ENCODE measurements around the gene FTSJ3. TPM values are rescaled to one million over a fixed set of nuclear protein-coding genes. Genes with fewer than 3 reads are reported as not detected.

Gene FTSJ3
- total and polyA plus RNA-seq, 11 donors = 12.5 to 46.5 (median 25.7) TPM

DNA sequence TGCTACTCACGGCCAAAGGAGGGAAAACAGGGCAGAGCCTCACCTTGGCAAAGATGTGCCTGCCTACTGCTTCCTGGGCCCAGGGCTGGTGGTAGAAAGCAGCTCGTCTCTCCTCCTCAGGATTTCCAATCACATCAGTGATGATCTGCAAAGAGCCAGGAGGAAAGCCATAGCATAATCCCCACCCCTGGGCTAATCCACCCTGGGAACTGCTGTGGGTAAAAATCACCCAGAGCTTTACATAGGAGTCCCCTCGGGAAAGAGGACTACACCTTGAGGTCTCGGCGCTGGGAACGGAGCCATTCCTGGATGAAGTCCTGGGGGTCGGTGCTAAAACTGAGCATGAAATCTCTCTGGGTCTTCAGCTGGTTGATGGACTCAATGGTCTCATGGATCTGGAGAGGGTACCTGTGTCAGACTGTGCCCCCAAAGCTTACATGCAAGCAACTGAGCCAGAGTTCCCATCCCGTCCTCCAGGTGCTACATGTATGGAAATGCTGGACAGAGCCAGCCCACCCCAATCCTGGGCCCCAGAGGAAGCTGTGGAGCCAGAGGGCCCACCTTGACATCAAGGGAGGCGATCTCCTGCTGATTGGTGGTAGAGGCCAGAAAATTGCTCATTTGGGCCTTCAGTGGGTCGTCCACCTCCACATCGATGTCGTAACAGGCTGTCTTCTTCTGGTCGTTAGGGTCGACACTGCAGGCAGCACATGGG lies 5.7 kb upstream of the FTSJ3 start:
- intact Hi-C loops (cut with DNase I) = no loop called here
- Histone ChIP-seq H3K4me1 (peaks cover 3 to 43% (median 23%) of the 10 kb centered on the region in 12 donors), H3K36me3 (peaks cover 0 to 92% (median 84%) of the 10 kb centered on the region in 9 donors), H3K27me3 (no peaks in the 10 kb centered on the region), H3K27ac (no peak overlapping the region), H3K9me3 (no peaks in the 10 kb centered on the region), H3K4me3 (no peak overlapping the region)
- no peak for ATAC-seq
- TF ChIP-seq POLR2A (IDR thresholded peaks at IDR 0.05) = no peak
- TF ChIP-seq, protein P1, sequence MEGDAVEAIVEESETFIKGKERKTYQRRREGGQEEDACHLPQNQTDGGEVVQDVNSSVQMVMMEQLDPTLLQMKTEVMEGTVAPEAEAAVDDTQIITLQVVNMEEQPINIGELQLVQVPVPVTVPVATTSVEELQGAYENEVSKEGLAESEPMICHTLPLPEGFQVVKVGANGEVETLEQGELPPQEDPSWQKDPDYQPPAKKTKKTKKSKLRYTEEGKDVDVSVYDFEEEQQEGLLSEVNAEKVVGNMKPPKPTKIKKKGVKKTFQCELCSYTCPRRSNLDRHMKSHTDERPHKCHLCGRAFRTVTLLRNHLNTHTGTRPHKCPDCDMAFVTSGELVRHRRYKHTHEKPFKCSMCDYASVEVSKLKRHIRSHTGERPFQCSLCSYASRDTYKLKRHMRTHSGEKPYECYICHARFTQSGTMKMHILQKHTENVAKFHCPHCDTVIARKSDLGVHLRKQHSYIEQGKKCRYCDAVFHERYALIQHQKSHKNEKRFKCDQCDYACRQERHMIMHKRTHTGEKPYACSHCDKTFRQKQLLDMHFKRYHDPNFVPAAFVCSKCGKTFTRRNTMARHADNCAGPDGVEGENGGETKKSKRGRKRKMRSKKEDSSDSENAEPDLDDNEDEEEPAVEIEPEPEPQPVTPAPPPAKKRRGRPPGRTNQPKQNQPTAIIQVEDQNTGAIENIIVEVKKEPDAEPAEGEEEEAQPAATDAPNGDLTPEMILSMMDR (IDR thresholded peaks at IDR 0.05) = no peak
- WGBS, 4 donors = 84 to 88% (median 86%) methylated on average over 13 to 14 of the region's 14 CpGs
- no peak for DNase-seq

DNA sequence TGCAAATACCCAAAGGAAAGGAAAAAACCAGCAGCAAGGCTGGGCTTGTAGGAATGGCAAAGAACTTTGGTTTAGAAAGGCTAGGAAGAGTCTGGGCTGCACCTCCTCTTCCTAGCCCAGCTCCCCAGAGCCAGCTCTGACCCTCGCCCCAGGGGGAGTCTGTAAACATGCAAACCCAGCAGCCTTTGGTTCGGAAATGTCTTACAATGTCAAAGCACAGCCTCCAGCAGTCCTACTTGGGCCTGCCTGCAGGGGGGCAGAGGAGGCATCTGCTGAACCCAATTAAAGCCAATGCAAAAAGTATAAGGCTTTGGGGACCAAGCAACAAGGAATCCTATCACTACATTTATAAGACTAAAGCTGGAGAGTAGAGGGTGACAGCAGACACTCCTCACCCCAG lies 5.0 kb upstream of the FTSJ3 start:
- Histone ChIP-seq H3K27me3 (no peaks in the 10 kb centered on the region), H3K27ac (no peak overlapping the region), H3K36me3 (peaks cover 0 to 90% (median 84%) of the 10 kb centered on the region in 9 donors), H3K4me3 (no peak overlapping the region), H3K9me3 (no peaks in the 10 kb centered on the region), H3K4me1 (peaks cover 0 to 38% (median 21%) of the 10 kb centered on the region in 12 donors)
- 63 to 86% (median 79%) methylated on average over 2 of the region's 2 CpGs for WGBS, 4 donors
- TF ChIP-seq POLR2A (IDR thresholded peaks at IDR 0.05) = no peak
- TF ChIP-seq, protein P1 (IDR thresholded peaks at IDR 0.05) = no peak
- ATAC-seq (no peak), DNase-seq (no peak)
- intact Hi-C loops (cut with DNase I) = no loop called here

DNA sequence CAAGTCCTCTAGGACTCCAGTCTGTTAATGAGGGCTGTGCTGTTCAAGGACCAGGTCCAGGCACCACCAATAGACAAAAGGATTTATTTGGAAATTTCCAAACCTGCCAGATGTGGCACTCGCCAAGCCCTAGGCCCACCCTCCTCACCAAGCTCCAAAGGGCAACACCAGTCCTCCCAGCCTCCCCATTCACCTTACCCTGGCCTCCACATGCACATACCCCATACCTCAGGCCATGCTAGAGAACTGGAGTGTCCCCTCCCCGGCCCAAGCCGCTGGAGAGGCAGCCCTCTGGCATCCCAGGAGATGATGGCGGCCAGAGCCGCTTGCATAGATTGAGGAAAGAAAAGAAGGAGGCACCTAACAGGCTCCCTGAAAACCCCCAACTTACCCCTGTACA lies 4.6 kb upstream of the FTSJ3 start:
- peaks cover 0 to 87% (median 80%) of the 10 kb centered on the region in 9 donors for H3K36me3 ChIP-seq
- no peaks in the 10 kb centered on the region for H3K9me3 ChIP-seq
- H3K27ac ChIP-seq = no peak overlapping the region
- H3K27me3 ChIP-seq = no peaks in the 10 kb centered on the region
- H3K4me3 ChIP-seq = no peak overlapping the region
- DNase-seq = no peak
- H3K4me1 ChIP-seq = peaks cover 0 to 34% (median 18%) of the 10 kb centered on the region in 12 donors
- intact Hi-C loops (cut with DNase I) = no loop called here
- no peak for ATAC-seq
- WGBS, 4 donors = 85 to 92% (median 88%) methylated on average over 5 of the region's 5 CpGs
- no peak for TF ChIP-seq POLR2A (IDR thresholded peaks at IDR 0.05)
- TF ChIP-seq, protein P1 (IDR thresholded peaks at IDR 0.05) = no peak

DNA sequence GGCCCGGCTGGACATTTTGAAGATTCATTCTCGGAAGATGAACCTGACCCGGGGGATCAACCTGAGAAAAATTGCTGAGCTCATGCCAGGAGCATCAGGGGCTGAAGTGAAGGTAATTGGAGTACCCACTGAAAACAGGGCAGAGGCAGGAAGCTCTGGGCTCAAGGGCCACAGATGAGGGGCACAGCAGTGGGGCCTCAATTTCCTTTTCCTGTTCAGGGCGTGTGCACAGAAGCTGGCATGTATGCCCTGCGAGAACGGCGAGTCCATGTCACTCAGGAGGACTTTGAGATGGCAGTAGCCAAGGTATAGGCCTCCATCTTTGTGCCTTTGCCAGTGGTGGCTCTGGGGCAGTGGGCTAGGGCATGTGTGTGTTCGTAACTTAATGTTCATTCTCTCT lies 4.0 kb upstream of the FTSJ3 start:
- ATAC-seq = no peak
- H3K9me3 ChIP-seq = no peaks in the 10 kb centered on the region
- TF ChIP-seq, protein P1 (IDR thresholded peaks at IDR 0.05) = no peak
- TF ChIP-seq POLR2A (IDR thresholded peaks at IDR 0.05) = no peak
- no peak overlapping the region for H3K4me3 ChIP-seq
- peaks cover 0 to 33% (median 18%) of the 10 kb centered on the region in 12 donors for H3K4me1 ChIP-seq
- 77 to 86% (median 77%) methylated on average over 5 to 8 of the region's 8 CpGs for WGBS, 4 donors
- intact Hi-C loops (cut with DNase I) = no loop called here
- no peaks in the 10 kb centered on the region for H3K27me3 ChIP-seq
- peaks cover 0 to 82% (median 75%) of the 10 kb centered on the region in 9 donors for H3K36me3 ChIP-seq
- no peak for DNase-seq
- no peak overlapping the region for H3K27ac ChIP-seq

All from heart left ventricle (tissue), 16 donors.